A549 (cell line): ENCODE results near the gene PHKB.

Source experiments
- HDAC2 ChIP-seq: fragments of 200-600 bp; sonication (generic); IDR thresholded peaks from 2 replicates; pipeline ENCODE4 v1.6.1; 2016
- JUNB ChIP-seq: fragments of >200 bp; sonication (Bioruptor Twin); formaldehyde crosslinking; IDR thresholded peaks from 2 replicates; pipeline ENCODE4 v1.6.1; 2016
- POLR2A ChIP-seq: IDR thresholded peaks from 2 replicates; pipeline ENCODE4 v1.6.1; 2012; ENCODE audit warnings: mild to moderate bottlenecking, low read length
- TF ChIP-seq, protein P1 (sequence below): fragments of >200 bp; sonication (Bioruptor Twin); formaldehyde crosslinking; IDR thresholded peaks from 3 replicates; pipeline ENCODE4 v1.5.1; 2016

DNA sequence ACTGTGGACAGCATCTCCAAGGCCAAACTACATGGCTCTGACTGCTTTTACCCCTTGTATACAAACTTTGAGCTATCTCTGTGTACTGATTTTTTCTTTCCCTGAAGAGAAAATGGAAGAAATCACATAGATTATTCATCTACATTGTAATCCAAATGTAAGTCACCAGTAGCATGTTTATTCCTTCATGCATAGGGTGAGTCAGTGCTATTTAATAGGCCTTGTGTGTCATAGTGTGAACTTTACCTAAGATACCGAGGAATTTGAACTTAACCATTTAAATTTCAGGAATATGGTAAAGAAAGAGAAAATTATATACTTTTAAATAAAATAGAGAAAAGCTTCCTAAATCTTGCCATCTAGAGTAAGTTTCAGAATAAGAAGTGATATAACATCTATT lies 16.5 kb downstream of the PHKB start:
- TF ChIP-seq JUNB: no peak
- TF ChIP-seq POLR2A: no peak
- TF ChIP-seq HDAC2: no peak
- TF ChIP-seq, protein P1, sequence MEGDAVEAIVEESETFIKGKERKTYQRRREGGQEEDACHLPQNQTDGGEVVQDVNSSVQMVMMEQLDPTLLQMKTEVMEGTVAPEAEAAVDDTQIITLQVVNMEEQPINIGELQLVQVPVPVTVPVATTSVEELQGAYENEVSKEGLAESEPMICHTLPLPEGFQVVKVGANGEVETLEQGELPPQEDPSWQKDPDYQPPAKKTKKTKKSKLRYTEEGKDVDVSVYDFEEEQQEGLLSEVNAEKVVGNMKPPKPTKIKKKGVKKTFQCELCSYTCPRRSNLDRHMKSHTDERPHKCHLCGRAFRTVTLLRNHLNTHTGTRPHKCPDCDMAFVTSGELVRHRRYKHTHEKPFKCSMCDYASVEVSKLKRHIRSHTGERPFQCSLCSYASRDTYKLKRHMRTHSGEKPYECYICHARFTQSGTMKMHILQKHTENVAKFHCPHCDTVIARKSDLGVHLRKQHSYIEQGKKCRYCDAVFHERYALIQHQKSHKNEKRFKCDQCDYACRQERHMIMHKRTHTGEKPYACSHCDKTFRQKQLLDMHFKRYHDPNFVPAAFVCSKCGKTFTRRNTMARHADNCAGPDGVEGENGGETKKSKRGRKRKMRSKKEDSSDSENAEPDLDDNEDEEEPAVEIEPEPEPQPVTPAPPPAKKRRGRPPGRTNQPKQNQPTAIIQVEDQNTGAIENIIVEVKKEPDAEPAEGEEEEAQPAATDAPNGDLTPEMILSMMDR: no peak
